NCI-H2196 treated with DMSO at 0.1 percent for 48 hours (cell line): Measurements from ENCODE around the gene PPP1R11.
A peak's percentile ranks its signal among the peaks of the same experiment; 100 is the strongest.
"Not testable (repeated sequence)": the region's sequence is repeated elsewhere in the genome, so short reads cannot be mapped to it uniquely, and the experiment has no call there.

Source experiments
- DNase-seq: peaks from one replicate; lab custom pipeline; 2025; ENCODE audit not compliant: unreplicated experiment; lab: John Stamatoyannopoulos, UW

PPP1R11 gene, protein sequence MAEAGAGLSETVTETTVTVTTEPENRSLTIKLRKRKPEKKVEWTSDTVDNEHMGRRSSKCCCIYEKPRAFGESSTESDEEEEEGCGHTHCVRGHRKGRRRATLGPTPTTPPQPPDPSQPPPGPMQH

DNA sequence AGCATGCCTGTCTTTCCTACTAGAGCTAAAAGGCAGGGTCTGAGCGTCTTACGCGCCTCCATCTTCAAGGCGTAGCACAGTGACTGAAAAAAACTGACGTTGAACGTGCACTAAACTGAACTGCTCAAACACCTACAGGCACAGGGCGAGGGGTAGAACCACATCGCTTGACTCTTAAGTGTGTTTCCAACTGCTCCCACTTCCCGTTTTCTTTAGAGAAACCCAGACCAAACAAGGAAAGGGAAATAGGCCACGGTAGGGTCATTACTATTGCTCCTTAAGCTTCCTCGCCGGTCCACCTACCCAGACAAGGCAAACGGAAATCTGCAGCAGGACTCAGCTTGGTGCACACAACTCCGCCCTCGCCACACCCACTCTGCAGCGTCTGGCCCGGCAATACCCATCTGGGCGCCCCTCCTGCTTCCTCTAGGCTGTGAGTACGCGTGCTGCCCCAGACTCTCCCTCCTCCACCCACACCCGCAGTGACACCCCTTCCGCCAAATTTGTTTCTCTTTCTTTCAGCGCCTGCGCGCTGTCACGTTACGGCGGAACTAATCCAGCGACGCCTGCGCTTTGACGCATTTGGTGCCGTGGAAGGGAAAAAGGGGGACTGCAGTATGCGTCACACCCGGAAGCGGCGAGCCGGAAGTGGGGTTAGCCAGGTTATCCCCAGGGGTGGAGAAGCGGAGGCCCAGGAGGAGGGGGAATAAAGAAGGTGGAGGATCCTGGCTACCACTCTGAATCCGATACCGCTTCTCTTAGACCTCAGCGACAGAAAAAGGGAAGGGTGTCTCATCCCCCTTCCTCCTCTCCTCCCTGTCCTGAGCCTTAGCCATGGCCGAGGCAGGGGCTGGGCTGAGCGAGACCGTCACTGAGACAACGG, at the start of gene PPP1R11:
PPP1R11 (plus strand) TSS at position 622 of the 883 bp plus-strand sequence; CDS start at position 835, 213 bp downstream.
- DNase-seq, result peak; percentile 99

DNA sequence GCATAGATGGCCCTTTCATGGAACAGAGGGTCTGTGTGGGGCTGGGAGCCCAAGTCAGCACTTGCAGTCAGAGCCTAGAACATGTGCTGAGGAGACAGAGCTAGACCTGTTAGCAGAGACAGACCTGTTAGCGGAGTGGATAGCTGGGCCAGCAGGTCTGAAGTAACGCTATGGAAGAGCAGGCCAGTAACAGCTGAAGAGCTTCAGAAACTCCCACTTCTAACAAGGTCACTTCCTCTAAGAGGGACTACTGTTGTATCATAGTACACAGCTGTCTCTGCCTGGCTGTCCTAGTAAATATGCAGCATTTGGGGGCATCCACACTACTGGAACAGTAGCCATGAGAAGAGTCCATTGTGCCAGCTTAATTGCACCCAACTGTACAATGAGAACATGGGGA, 47.2 kb upstream of the PPP1R11 start:
- DNase-seq, result no peak

- DNase-seq, result no peak
These were observed 46.4 kb upstream of the PPP1R11 start for GRCh38 chr6:30020626-30021025.

GRCh38 chr6:30022189-30022588, 44.8 kb upstream of the PPP1R11 start:
- no peak for DNase-seq

GRCh38 chr6:30022712-30023111, 44.3 kb upstream of the PPP1R11 start:
- DNase-seq, result not testable (repeated sequence)

DNA sequence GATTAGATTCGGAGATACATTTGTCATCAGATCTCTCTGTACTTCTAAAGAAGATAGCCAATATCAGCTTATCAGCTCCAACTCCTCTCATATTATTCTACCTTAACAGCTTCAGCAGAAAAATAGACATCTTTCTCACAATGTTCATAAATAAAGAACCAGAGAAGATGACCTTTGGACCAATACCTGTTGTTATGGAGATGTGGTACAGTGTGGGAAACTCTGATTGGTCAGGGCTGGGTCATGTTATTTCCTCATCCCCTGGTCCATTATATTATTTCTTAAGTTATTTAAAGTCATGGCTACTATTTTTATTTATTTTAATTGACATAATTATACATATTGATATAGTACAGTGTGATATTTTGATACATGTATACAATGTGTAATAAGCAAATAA, 41.8 kb upstream of the PPP1R11 start:
- DNase-seq, result no peak

GRCh38 chr6:30029588-30029987, 37.4 kb upstream of the PPP1R11 start:
- no peak for DNase-seq

DNA sequence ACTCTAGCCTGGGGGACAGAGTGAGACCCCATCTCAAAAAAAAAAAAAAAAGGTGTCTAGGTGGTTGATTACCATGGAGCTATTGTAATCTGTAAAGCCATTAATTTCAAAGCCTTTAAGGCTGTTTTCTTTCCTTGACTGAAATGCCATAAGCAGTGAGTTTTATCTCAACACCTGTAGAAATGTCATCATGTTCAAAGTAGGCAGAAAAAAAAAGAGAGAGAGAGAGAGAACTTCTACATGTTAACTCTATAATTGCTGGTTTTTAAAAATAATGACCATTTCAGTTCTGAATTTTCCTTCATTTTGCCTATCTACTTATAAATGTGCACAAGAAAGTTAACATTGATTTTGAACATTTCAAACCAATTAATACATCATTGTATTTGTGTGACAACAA, 35.6 kb upstream of the PPP1R11 start:
- no peak for DNase-seq

- DNase-seq, result not testable (repeated sequence)
These were observed 33.6 kb upstream of the PPP1R11 start for GRCh38 chr6:30033440-30033839.

DNA sequence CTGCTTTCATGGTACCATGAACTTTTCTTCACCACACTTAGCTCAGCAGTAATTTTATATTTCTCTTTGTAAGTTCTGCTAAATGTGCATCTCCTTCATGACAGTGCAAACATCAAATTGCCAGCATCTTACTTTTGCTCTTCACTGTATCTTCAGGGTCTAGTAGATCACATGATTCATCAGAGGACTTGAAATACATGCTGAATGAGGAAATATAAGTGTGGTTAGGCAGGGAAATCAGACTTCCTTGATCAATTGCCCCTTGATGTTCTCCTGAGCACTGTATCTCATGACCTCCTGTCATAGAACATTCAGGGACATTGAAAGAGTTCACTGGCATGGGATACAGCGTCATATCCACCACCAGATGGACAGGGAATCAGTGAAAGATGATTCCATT, 31.2 kb upstream of the PPP1R11 start:
- no peak for DNase-seq

DNA sequence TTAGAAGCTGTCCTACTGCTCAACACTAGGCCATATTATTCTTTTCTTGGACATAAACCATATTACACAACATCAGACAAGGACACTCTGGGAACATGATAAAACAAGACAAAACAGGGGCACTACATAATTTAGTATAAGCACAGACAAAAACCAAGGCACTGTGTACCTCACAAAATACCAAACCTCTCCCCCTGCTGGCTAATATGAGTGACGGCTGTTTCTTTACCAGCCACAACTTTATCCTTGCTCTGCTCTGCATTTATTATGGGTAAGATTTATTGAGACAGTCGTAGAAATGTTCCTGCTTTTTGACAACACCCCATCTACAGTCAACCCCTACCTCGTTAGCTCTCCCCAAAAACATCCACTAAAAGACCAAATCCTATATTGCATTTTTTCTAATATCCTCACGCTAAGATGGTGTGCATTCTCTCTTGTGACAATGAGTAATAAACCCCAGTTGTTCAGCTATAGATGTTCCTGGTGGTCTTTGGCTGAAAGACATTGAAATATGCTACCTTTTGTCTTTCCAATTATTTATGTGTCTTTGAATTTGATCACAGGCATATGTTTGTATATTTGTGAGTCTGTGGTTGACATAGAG, 29.7 kb upstream of the PPP1R11 start:
- no peak for DNase-seq

DNA sequence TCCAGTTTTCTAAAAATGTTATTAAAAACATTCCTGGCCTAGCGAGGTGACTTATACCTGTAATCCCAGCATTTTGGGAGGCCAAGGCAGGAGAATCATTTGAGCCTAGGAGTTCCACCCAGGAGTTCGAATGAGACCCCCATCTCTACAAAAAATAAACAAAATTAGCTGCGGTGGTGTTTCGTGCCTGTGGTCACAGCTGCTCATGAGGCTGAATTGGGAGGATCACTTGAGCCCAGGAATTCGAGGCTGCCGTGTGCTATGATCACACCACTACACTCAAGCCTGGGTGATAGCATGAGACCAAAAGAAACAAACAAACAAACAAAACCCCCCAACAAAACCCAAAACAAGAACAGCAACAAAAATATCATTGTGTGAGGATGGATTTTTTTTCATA, 25.8 kb upstream of the PPP1R11 start:
- no peak for DNase-seq

GRCh38 chr6:30041821-30042220, 25.2 kb upstream of the PPP1R11 start:
- no peak for DNase-seq

DNA sequence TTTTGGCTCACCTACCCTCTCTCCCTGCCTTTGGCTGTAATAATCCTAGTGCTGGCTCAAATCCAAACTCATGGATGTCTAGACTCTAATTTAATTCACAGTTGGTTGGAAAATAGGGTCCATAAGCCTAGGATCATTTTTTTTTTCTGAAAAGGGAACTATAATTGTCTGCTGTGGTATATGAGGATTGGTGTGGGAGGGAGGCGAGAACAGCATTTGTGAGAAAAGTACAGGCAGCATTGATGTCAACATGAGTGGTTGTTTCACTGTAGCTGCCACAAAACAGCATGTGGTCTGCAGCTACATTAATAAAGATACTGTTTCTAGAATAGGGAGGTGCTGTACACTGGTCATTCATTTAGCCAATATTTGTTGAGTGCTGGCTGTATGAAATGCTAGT, 24.5 kb upstream of the PPP1R11 start:
- no peak for DNase-seq

- no peak for DNase-seq
These were observed 24.1 kb upstream of the PPP1R11 start for GRCh38 chr6:30042914-30043313.

- no peak for DNase-seq
These were observed 23.3 kb upstream of the PPP1R11 start for GRCh38 chr6:30043744-30044143.

DNA sequence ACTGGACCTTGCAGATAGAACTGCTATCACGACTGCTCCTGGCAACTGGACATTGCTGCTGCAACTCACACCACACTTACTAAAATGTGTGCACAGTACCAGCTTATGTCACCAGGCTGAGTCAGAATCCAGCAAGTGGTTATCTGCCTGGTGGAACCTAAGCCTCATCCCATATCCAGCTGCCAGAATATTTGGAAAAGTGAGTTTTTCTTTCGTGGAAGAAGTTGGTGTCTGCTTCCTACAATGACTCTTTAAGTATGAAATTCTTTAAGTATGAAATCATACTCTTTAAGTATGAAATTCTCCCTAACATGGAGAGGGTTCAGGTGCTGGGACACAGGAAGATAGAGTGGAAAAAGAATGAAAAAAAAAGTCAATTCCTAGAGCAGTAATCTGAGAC, 22.4 kb upstream of the PPP1R11 start:
- no peak for DNase-seq

DNA sequence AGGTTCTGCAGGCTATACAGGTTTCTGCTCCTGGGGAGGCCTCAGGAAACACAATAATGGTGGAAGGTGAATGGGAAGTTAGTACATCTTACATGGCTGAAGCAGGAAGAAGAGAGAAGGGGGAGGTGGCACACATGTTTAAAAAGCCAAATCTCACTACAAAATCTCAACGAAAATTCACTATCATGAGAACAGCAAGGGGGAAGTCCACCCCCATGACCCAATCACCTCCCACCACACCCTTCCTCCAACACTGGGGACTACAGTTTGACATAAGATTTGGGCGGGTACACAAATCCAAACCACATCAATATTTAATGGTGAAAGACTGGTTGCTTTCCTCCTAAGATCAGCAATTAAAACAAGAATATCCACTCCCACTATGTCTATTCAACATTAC, 19.8 kb upstream of the PPP1R11 start:
- no peak for DNase-seq

DNA sequence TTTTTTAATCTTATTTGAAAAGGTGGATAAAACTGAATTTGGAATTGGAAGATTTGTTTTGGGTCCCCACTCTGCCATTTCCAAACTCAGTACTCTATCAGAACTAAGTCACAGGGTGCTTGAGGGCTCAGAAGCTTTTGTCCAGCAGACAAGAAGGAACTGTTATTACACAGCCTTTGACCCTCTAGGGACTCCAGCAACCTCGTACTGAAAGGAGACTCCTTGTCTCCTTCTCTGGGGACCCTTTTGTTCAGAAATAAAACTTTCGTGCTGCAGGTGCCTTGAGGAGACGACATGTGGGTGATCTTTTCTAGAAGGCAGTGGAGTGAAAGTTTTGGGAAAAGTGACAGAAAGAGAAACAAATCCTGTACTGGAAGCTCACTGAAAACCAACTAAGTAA, 13.3 kb upstream of the PPP1R11 start:
- no peak for DNase-seq

GRCh38 chr6:30055513-30055912, 11.5 kb upstream of the PPP1R11 start:
- DNase-seq, result no peak

DNA sequence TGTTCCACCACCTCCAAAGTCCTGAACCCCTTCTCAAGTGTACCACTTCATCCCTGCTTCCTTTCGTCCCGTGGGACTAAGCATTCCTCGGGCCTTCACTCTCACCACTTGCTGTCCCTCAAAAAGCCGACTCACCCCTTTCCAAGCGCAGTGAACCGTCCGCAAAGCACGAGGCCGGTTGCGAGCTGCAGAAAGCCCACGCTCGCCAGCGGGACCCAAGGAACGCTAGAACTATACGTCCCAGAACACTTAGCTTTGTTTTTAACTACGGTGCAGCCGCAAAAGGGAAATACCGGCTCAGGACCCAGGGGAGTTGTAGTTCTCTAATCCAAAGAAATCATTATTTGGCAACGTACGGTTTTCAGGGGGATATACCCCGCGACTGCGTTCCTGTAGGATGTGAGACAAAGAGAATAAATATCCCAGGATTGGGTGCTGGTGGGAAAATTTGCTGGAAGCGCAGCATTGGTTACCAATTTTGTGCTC, 6.3 kb upstream of the PPP1R11 start:
- no peak for DNase-seq
